B cell (primary cell): Measurements from ENCODE around the gene SLC37A1. TPM values are rescaled to one million over a fixed set of nuclear protein-coding genes. Genes with fewer than 3 reads are reported as not detected.

Experiments
- ATAC-seq: fragments of 200-7000 bp; cut with Tn5 transposase; one replicate; pipeline ENCODE4 v1.10.0; 2021; ENCODE audit warnings: low read depth, mild to moderate bottlenecking, moderate number of reproducible peaks, moderate library complexity
- CTCF ChIA-PET: fragments of 350-600 bp; sonication (Branson Sonifier 250); formaldehyde crosslinking; loops from one replicate; lab custom pipeline; 2021; ENCODE audit warnings: antibody characterized with exemption, inconsistent platforms; lab: Charles Lee
- POLR2A ChIA-PET: fragments of 350-600 bp; sonication (Branson Sonifier 250); formaldehyde crosslinking; loops from one replicate; lab custom pipeline; 2021; ENCODE audit warnings: antibody characterized with exemption; lab: Charles Lee
- DNase-seq: peaks from one replicate; pipeline ENCODE4 v3.0.0; 2013
- H2AFZ ChIP-seq: 2 replicates; pipeline ENCODE4 v1.6.1; 2012; ENCODE audit warnings: mild to moderate bottlenecking, low read depth, low read length; ENCODE audit not compliant: insufficient read depth, poor library complexity, severe bottlenecking
- H3K27ac ChIP-seq, 2 donors: 1 replicate in 1 of 2; 2 replicates in 1 of 2; pipeline ENCODE4 v1.5.1; 2012 to 2013; ENCODE audit warnings: low read length in 2 of 2, mild to moderate bottlenecking in 2 of 2, moderate library complexity in 1 of 2
- H3K27me3 ChIP-seq, 4 experiments: fragments of 200-600 bp in 1 of 4; sonication (generic) in 1 of 4; replicated peaks in 1 of 4; 1 replicate in 2 of 4; 2 replicates in 2 of 4; pipeline versions ENCODE4 v1.6.1 to v1.7.0; 2013 to 2016; ENCODE audit warnings: low read length in 3 of 4, mild to moderate bottlenecking in 2 of 4, mixed read lengths in 1 of 4, moderate library complexity in 1 of 4; ENCODE audit not compliant: insufficient read depth in 4 of 4, control insufficient read depth in 3 of 4; ENCODE audit errors: control extremely low read depth in 1 of 4
- H3K36me3 ChIP-seq, 2 experiments: replicated peaks in 1 of 2; 1 replicate in 1 of 2; 2 replicates in 1 of 2; pipeline versions ENCODE4 v1.6.1 to v1.7.1; 2013; ENCODE audit warnings: low read length in 1 of 2; ENCODE audit not compliant: insufficient read depth in 2 of 2, control insufficient read depth in 1 of 2; ENCODE audit errors: control extremely low read depth in 1 of 2, extremely low read depth in 1 of 2
- H3K4me1 ChIP-seq, 2 donors: fragments of 200-600 bp in 1 of 2; sonication (generic) in 1 of 2; 1 replicate in 1 of 2; 2 replicates in 1 of 2; pipeline versions ENCODE4 v1.5.1 to v1.6.1; 2013 to 2017; ENCODE audit warnings: low read length in 2 of 2; ENCODE audit not compliant: control insufficient read depth in 2 of 2, insufficient read depth in 2 of 2
- H3K4me2 ChIP-seq: replicated peaks from 2 replicates; pipeline ENCODE3; 2012; ENCODE audit warnings: mild to moderate bottlenecking, low read depth, low read length; ENCODE audit not compliant: poor library complexity, severe bottlenecking
- H3K4me3 ChIP-seq, 5 experiments: fragments of 200-600 bp in 1 of 5; sonication (generic) in 1 of 5; 1 replicate in 3 of 5; 2 replicates in 2 of 5; pipeline versions ENCODE4 v1.5.1 to v1.7.0; 2011 to 2016; ENCODE audit warnings: low read length in 4 of 5, mild to moderate bottlenecking in 4 of 5, low read depth in 2 of 5, control low read depth in 1 of 5, moderate library complexity in 1 of 5; ENCODE audit not compliant: insufficient read depth in 1 of 5; ENCODE audit errors: control extremely low read depth in 1 of 5, extremely low read depth in 1 of 5
- H3K79me2 ChIP-seq: fragments of 200-600 bp; sonication (generic); one replicate; pipeline ENCODE4 v1.6.0; 2016; ENCODE audit warnings: low read length; ENCODE audit not compliant: control insufficient read depth, insufficient read depth
- H3K9ac ChIP-seq: fragments of 200-600 bp; sonication (generic); 2 replicates; pipeline ENCODE4 v1.6.1; 2017; ENCODE audit warnings: mild to moderate bottlenecking, low read length, moderate library complexity
- H3K9me3 ChIP-seq, 3 donors: one replicate each; pipeline versions ENCODE4 v1.6.1 to v1.7.1; 2013; ENCODE audit warnings: low read length in 2 of 3; ENCODE audit not compliant: control insufficient read depth in 2 of 3, insufficient read depth in 1 of 3; ENCODE audit errors: control extremely low read depth in 1 of 3
- H4K20me1 ChIP-seq: 2 replicates; pipeline ENCODE4 v1.6.0; 2012; ENCODE audit warnings: mild to moderate bottlenecking, low read length; ENCODE audit not compliant: insufficient read depth, control insufficient read depth, poor library complexity, severe bottlenecking
- H3K27ac Mint-ChIP-seq: one replicate; pipeline ENCODE4 v1.8.0; 2021; ENCODE audit warnings: mixed read lengths
- H3K27me3 Mint-ChIP-seq: one replicate; pipeline ENCODE4 v1.8.0; 2021; ENCODE audit warnings: mixed read lengths
- H3K4me1 Mint-ChIP-seq: one replicate; pipeline ENCODE4 v1.8.0; 2021; ENCODE audit warnings: mixed read lengths
- H3K4me3 Mint-ChIP-seq: one replicate; pipeline ENCODE4 v1.8.0; 2021; ENCODE audit warnings: mixed read lengths
- H3K9me3 Mint-ChIP-seq: one replicate; pipeline ENCODE4 v1.8.0; 2022; ENCODE audit warnings: mixed read lengths; ENCODE audit not compliant: insufficient read depth
- CTCF ChIP-seq: fragments of 200-600 bp; IDR thresholded peaks from one replicate; pipeline ENCODE4 v1.8.0; 2022; ENCODE audit warnings: antibody characterized with exemption, mild to moderate bottlenecking
- EZH2 ChIP-seq: IDR thresholded peaks from 2 replicates; pipeline ENCODE4 v1.6.1; 2012; ENCODE audit warnings: borderline replicate concordance, low read depth, mild to moderate bottlenecking, moderate library complexity, low read length; ENCODE audit not compliant: insufficient read depth, poor library complexity, severe bottlenecking
- WGBS: methylation state at CpG from one replicate; pipeline ENCODE4 v1.1.5; 2013; ENCODE audit warnings: missing lambda C conversion rate; ENCODE audit not compliant: insufficient coverage; 5-methylcytosine and 5-hydroxymethylcytosine counted together
- intact Hi-C: fragments of 100-400 bp; cut with micrococcal nuclease; formaldehyde crosslinking; loops from one replicate; pipeline ENCODE4 v1.10.0; 2022
- polyA plus RNA-seq: library from polyadenylated mRNA; depleted of rRNA; stranded (reverse); fragments of >200 nt; gene quantifications from 2 replicates; pipeline ENCODE4 v1.2.3, GENCODE V29; 2012
- total RNA-seq, 2 donors: library from RNA; stranded (reverse); fragments of 120-200 nt in 1 of 2; gene quantifications; 1 replicate in 1 of 2; 2 replicates in 1 of 2; pipeline versions ENCODE4 v1.2.3 to v1.2.4, GENCODE V29; 2013 to 2022

Gene SLC37A1
- total and polyA plus RNA-seq, 2 donors (not counting 1 experiment from before 2014, with no cell fraction given) = 38.1 to 60.2 TPM

GRCh38 chr21:42553435-42553834, 39.8 kb downstream of the SLC37A1 start:
- Histone ChIP-seq H3K79me2 (no peaks in the 10 kb centered on the region), H3K27ac (no peak overlapping the region), H3K27me3 (no peaks in the 10 kb centered on the region), H3K9me3 (no peaks in the 10 kb centered on the region), H4K20me1 (no peaks in the 10 kb centered on the region), H3K9ac (no peak overlapping the region), H3K4me1 (peaks cover 0 to 12% of the 10 kb centered on the region in 2 donors), H3K4me3 (no peak overlapping the region), H2AFZ (no peak overlapping the region), H3K4me2 (no peak overlapping the region), H3K36me3 (peaks cover 0 to 56% of the 10 kb centered on the region in 2 experiments)
- Mint-ChIP-seq H3K4me1 (peaks cover 12% of the 10 kb centered on the region), H3K27ac (peak overlapping the region; percentile 32), H3K4me3 (no peak overlapping the region), H3K27me3 (no peaks in the 10 kb centered on the region), H3K9me3 (no peaks in the 10 kb centered on the region)
- TF ChIP-seq CTCF (no peak), EZH2 (no peak)
- ChIA-PET POLR2A (no interaction called here), CTCF (no interaction called here)
- WGBS = 100% methylated on average over 1 of the region's 3 CpGs
- intact Hi-C loops = no loop called here
- DNase-seq = no peak
- no peak for ATAC-seq

GRCh38 chr21:42554251-42554961, 40.8 kb downstream of the SLC37A1 start:
- peaks cover 0 to 56% of the 10 kb centered on the region in 2 experiments for H3K36me3 ChIP-seq
- H3K9ac ChIP-seq = no peak overlapping the region
- Mint-ChIP-seq H3K27me3 (no peaks in the 10 kb centered on the region), H3K27ac (no peak overlapping the region), H3K4me1 (peaks cover 12% of the 10 kb centered on the region), H3K9me3 (no peaks in the 10 kb centered on the region), H3K4me3 (no peak overlapping the region)
- no peak overlapping the region for H3K4me2 ChIP-seq
- no peak overlapping the region for H3K4me3 ChIP-seq
- TF ChIP-seq CTCF = no peak
- TF ChIP-seq EZH2 = no peak
- H3K27ac ChIP-seq = no peak overlapping the region
- H3K4me1 ChIP-seq = peaks cover 0 to 12% of the 10 kb centered on the region in 2 donors
- ATAC-seq = no peak
- WGBS = 90% methylated on average over 10 of the region's 13 CpGs
- no peak overlapping the region for H2AFZ ChIP-seq
- H4K20me1 ChIP-seq = no peaks in the 10 kb centered on the region
- no peaks in the 10 kb centered on the region for H3K79me2 ChIP-seq
- no peaks in the 10 kb centered on the region for H3K9me3 ChIP-seq
- DNase-seq = no peak
- no peaks in the 10 kb centered on the region for H3K27me3 ChIP-seq
- POLR2A ChIA-PET = interaction anchor here (0.6 kb wide), 1 partner anchor 366 kb away, joined by 3 read pairs; no protein-coding TSS in a partner anchor
- intact Hi-C loops = no loop called here
- CTCF ChIA-PET = interaction anchor here (0.7 kb wide), 1 partner anchor 638 kb away, joined by 5 read pairs; no protein-coding TSS in a partner anchor
